SK-N-SH treated with all-trans-retinoic acid at 6 μM for 48 hours (cell line): ENCODE results near the gene PTPRT.

Experiments used
- CSRNP3 ChIP-seq: fragments of 250-450 bp; sonication (Bioruptor Pico); IDR thresholded peaks from 2 replicates; pipeline ENCODE4 v1.5.1; 2021; ENCODE audit warnings: mild to moderate bottlenecking, moderate library complexity
- TSHZ2 ChIP-seq: fragments of 250-450 bp; sonication (Bioruptor Pico); IDR thresholded peaks from 2 replicates; pipeline ENCODE4 v1.5.0; 2020; ENCODE audit warnings: mild to moderate bottlenecking, moderate library complexity
- ZNF565 ChIP-seq: fragments of 450-650 bp; formaldehyde crosslinking; conservative IDR thresholded peaks from 2 replicates; pipeline ENCODE4 v1.5.0; 2020; ENCODE audit warnings: low read depth, mild to moderate bottlenecking, moderate library complexity

- TF ChIP-seq TSHZ2 (CRISPR knock-in tag) (no peak), CSRNP3 (CRISPR knock-in tag) (no peak), ZNF565 (CRISPR knock-in tag) (no peak)
These were observed 413.8 kb downstream of the PTPRT start for GRCh38 chr20:42775866-42776265.
